ENCODE measurements around the gene UBE3D.
"Not testable (repeated sequence)": the region's sequence is repeated elsewhere in the genome, so short reads cannot be mapped to it uniquely, and the experiment has no call there.

Gene UBE3D

GRCh38 chr6:82867946-82868345, 197.7 kb downstream of the UBE3D start:
- no peak for DNase-seq

- no peak for DNase-seq
Measured at GRCh38 chr6:82866446-82866845, 199.2 kb downstream of the UBE3D start.

- DNase-seq: no peak
Measured at GRCh38 chr6:82865461-82865860, 200.2 kb downstream of the UBE3D start.

GRCh38 chr6:82863781-82864180, 201.9 kb downstream of the UBE3D start:
- DNase-seq: no peak

GRCh38 chr6:82862543-82862942, 203.1 kb downstream of the UBE3D start:
- no peak for DNase-seq

- no peak for DNase-seq
Measured at GRCh38 chr6:82861121-82861520, 204.5 kb downstream of the UBE3D start.

GRCh38 chr6:82856077-82856476, 209.6 kb downstream of the UBE3D start:
- not testable (repeated sequence) for DNase-seq

GRCh38 chr6:82852904-82853303, 212.7 kb downstream of the UBE3D start:
- DNase-seq: not testable (repeated sequence)

- no peak for DNase-seq
Measured at GRCh38 chr6:82843291-82843885, 222.3 kb downstream of the UBE3D start.

GRCh38 chr6:82842721-82843120, 222.9 kb downstream of the UBE3D start:
- DNase-seq: no peak

All from midbrain (tissue), 1 donor.